IMR-90 (cell line): Measurements from ENCODE around the gene PILRA. TPM values are rescaled to one million over a fixed set of nuclear protein-coding genes. Genes with fewer than 3 reads are reported as not detected.

Experiments used
- ATAC-seq: fragments of 200-7000 bp; cut with Tn5 transposase; 2 replicates; pipeline ENCODE4 v1.9.1; 2020; ENCODE audit warnings: low read depth, mild to moderate bottlenecking, moderate library complexity
- BruUV-seq: library from RNA; stranded (reverse); fragments of 400-500 nt; replicated peaks from 2 replicates; lab custom pipeline; 2021; lab: Mats Ljungman, UMichigan
- CTCF ChIA-PET: fragments of 300-600 bp; formaldehyde crosslinking; extraction: SDS; loops from one replicate; lab custom pipeline; 2021; ENCODE audit warnings: antibody characterized with exemption; lab: Yijun Ruan, JAX
- POLR2A ChIA-PET: fragments of 300-600 bp; sonication (Branson Sonifier 250); formaldehyde crosslinking; loops from one replicate; lab custom pipeline; 2022; ENCODE audit warnings: antibody characterized with exemption; ENCODE audit not compliant: unreplicated experiment; lab: Charles Lee
- DNase-seq: peaks from one replicate; pipeline ENCODE4 v3.0.0; 2013
- H2AFZ ChIP-seq: replicated peaks from 2 replicates; pipeline ENCODE3; 2013; ENCODE audit warnings: low read length, mild to moderate bottlenecking; ENCODE audit not compliant: poor library complexity
- H2AK5ac ChIP-seq: 2 replicates; pipeline ENCODE4 v1.6.1; 2013; ENCODE audit warnings: low read depth, low read length, inconsistent platforms
- H2AK9ac ChIP-seq: replicated peaks from 2 replicates; pipeline ENCODE3; 2013; ENCODE audit warnings: mild to moderate bottlenecking, low read depth, low read length, moderate library complexity; ENCODE audit not compliant: poor library complexity
- H2BK120ac ChIP-seq: 2 replicates; pipeline ENCODE4 v1.6.1; 2013; ENCODE audit warnings: low read depth, low read length, inconsistent platforms
- H2BK15ac ChIP-seq: 3 replicates; pipeline ENCODE4 v1.6.1; 2013; ENCODE audit warnings: low read depth, low read length, inconsistent platforms
- H2BK20ac ChIP-seq: 2 replicates; pipeline ENCODE4 v1.6.1; 2013; ENCODE audit warnings: low read depth, mild to moderate bottlenecking, inconsistent platforms, low read length, moderate library complexity
- H2BK5ac ChIP-seq: 2 replicates; pipeline ENCODE4 v1.6.1; 2013; ENCODE audit warnings: mild to moderate bottlenecking, low read depth, low read length, inconsistent platforms; ENCODE audit not compliant: poor library complexity, severe bottlenecking
- H3K14ac ChIP-seq: replicated peaks from 2 replicates; pipeline ENCODE4 v1.6.1; 2013; ENCODE audit warnings: low read depth, low read length, inconsistent platforms
- H3K18ac ChIP-seq: 2 replicates; pipeline ENCODE4 v1.6.1; 2013; ENCODE audit warnings: low read depth, low read length, control low read depth
- H3K23ac ChIP-seq: 2 replicates; pipeline ENCODE4 v1.6.1; 2013; ENCODE audit warnings: low read depth, low read length, inconsistent platforms
- H3K27ac ChIP-seq: 2 replicates; pipeline ENCODE4 v1.5.1; 2013; ENCODE audit warnings: mild to moderate bottlenecking, control low read depth, low read length; ENCODE audit not compliant: insufficient read depth
- H3K27me3 ChIP-seq: 2 replicates; pipeline ENCODE4 v1.6.1; 2013; ENCODE audit warnings: low read length; ENCODE audit not compliant: control insufficient read depth, insufficient read depth
- H3K36me3 ChIP-seq: 2 replicates; pipeline ENCODE4 v1.6.1; 2013; ENCODE audit warnings: low read length, mixed read lengths; ENCODE audit not compliant: control insufficient read depth, insufficient read depth
- H3K4ac ChIP-seq: 2 replicates; pipeline ENCODE4 v1.6.1; 2013; ENCODE audit warnings: low read depth, low read length, inconsistent platforms
- H3K4me1 ChIP-seq: 2 replicates; pipeline ENCODE4 v1.6.1; 2013; ENCODE audit warnings: low read length, mixed read lengths; ENCODE audit not compliant: control insufficient read depth, insufficient read depth
- H3K4me2 ChIP-seq: 2 replicates; pipeline ENCODE4 v1.6.1; 2013; ENCODE audit warnings: low read depth, mild to moderate bottlenecking, control low read depth, low read length, moderate library complexity
- H3K4me3 ChIP-seq: 2 replicates; pipeline ENCODE4 v1.5.1; 2013; ENCODE audit warnings: low read depth, mild to moderate bottlenecking, control low read depth, low read length, moderate library complexity; ENCODE audit not compliant: insufficient read depth
- H3K56ac ChIP-seq: 2 replicates; pipeline ENCODE4 v1.6.1; 2013; ENCODE audit warnings: low read length, inconsistent platforms; ENCODE audit not compliant: insufficient read depth; ENCODE audit errors: extremely low read depth
- H3K79me1 ChIP-seq, 2 experiments: 2 replicates each; pipeline ENCODE4 v1.6.1; 2013; ENCODE audit warnings: low read length in 2 of 2, inconsistent platforms in 1 of 2, low read depth in 1 of 2
- H3K9ac ChIP-seq: 2 replicates; pipeline ENCODE4 v1.6.1; 2013; ENCODE audit warnings: low read depth, low read length, control low read depth
- H3K9me1 ChIP-seq: 2 replicates; pipeline ENCODE4 v1.6.1; 2013; ENCODE audit warnings: low read length, inconsistent platforms; ENCODE audit not compliant: insufficient read depth
- H3K9me3 ChIP-seq: 2 replicates; pipeline ENCODE4 v1.6.1; 2013; ENCODE audit warnings: low read length; ENCODE audit not compliant: control insufficient read depth, insufficient read depth
- H4K20me1 ChIP-seq: 2 replicates; pipeline ENCODE4 v1.6.1; 2013; ENCODE audit warnings: low read length, inconsistent platforms; ENCODE audit not compliant: insufficient read depth
- H4K5ac ChIP-seq: 2 replicates; pipeline ENCODE4 v1.6.1; 2013; ENCODE audit warnings: mild to moderate bottlenecking, low read depth, low read length, control low read depth
- H4K8ac ChIP-seq, 2 experiments: 2 replicates each; pipeline ENCODE4 v1.6.1; 2013; ENCODE audit warnings: low read depth in 2 of 2, low read length in 2 of 2, control low read depth in 1 of 2, inconsistent platforms in 1 of 2
- H4K91ac ChIP-seq: 2 replicates; pipeline ENCODE4 v1.6.1; 2013; ENCODE audit warnings: low read depth, low read length, inconsistent platforms; ENCODE audit not compliant: insufficient read depth
- BHLHE40 ChIP-seq: fragments of 150-350 bp; IDR thresholded peaks from 2 replicates; pipeline ENCODE4 v1.6.1; 2016; ENCODE audit warnings: mild to moderate bottlenecking, low read depth, low read length
- CEBPB ChIP-seq: IDR thresholded peaks from 2 replicates; pipeline ENCODE4 v1.6.1; 2012; ENCODE audit warnings: low read depth, low read length, improper control_type of control experiment
- CHD1 ChIP-seq: IDR thresholded peaks from 2 replicates; pipeline ENCODE4 v1.6.1; 2012; ENCODE audit warnings: low read depth, low read length, improper control_type of control experiment
- CTCF ChIP-seq: conservative IDR thresholded peaks from 2 replicates; pipeline ENCODE4 v1.5.1; 2012; ENCODE audit warnings: mild to moderate bottlenecking, low read depth, low read length, improper control_type of control experiment
- ELK1 ChIP-seq: fragments of 150-350 bp; IDR thresholded peaks from 2 replicates; pipeline ENCODE4 v1.6.1; 2016; ENCODE audit warnings: low read depth, mild to moderate bottlenecking, low read length, moderate library complexity, borderline replicate concordance
- FOS ChIP-seq: fragments of 150-350 bp; IDR thresholded peaks from 2 replicates; pipeline ENCODE4 v1.6.1; 2016; ENCODE audit warnings: low read depth, low read length
- MAFK ChIP-seq: IDR thresholded peaks from 2 replicates; pipeline ENCODE4 v1.6.1; 2012; ENCODE audit warnings: low read depth, low read length, improper control_type of control experiment
- MAZ ChIP-seq: IDR thresholded peaks from 2 replicates; pipeline ENCODE4 v1.6.1; 2012; ENCODE audit warnings: low read depth, mild to moderate bottlenecking, low read length, improper control_type of control experiment, moderate library complexity, borderline replicate concordance
- MXI1 ChIP-seq: IDR thresholded peaks from 2 replicates; pipeline ENCODE4 v1.6.1; 2012; ENCODE audit warnings: low read depth, mild to moderate bottlenecking, low read length, moderate library complexity, borderline replicate concordance
- NFE2L2 ChIP-seq: fragments of 150-350 bp; IDR thresholded peaks from 2 replicates; pipeline ENCODE4 v1.6.1; 2016; ENCODE audit warnings: low read depth, mild to moderate bottlenecking, low read length
- POLR2A ChIP-seq: IDR thresholded peaks from 2 replicates; pipeline ENCODE4 v1.6.1; 2012; ENCODE audit warnings: mild to moderate bottlenecking, low read depth, low read length
- RAD21 ChIP-seq: IDR thresholded peaks from 2 replicates; pipeline ENCODE4 v1.6.1; 2012; ENCODE audit warnings: low read length, improper control_type of control experiment
- RCOR1 ChIP-seq: IDR thresholded peaks from 2 replicates; pipeline ENCODE4 v1.6.1; 2012; ENCODE audit warnings: mild to moderate bottlenecking, low read length, improper control_type of control experiment; ENCODE audit not compliant: insufficient replicate concordance
- RFX5 ChIP-seq: IDR thresholded peaks from 2 replicates; pipeline ENCODE4 v1.8.0; 2012; ENCODE audit warnings: low read depth, mild to moderate bottlenecking, low read length, moderate library complexity
- SMC3 ChIP-seq: fragments of 150-350 bp; IDR thresholded peaks from 2 replicates; pipeline ENCODE4 v1.6.1; 2016; ENCODE audit warnings: low read depth, mild to moderate bottlenecking, antibody characterized with exemption, low read length, moderate library complexity
- USF2 ChIP-seq: fragments of 150-350 bp; IDR thresholded peaks from 2 replicates; pipeline ENCODE4 v1.6.1; 2017; ENCODE audit warnings: mild to moderate bottlenecking, antibody characterized with exemption, low read length, low read depth
- WGBS, 2 experiments: methylation state at CpG; one replicate each; pipeline versions ENCODE4 v1.1.5 to v1.1.7; 2013; ENCODE audit warnings: missing lambda C conversion rate in 2 of 2; ENCODE audit not compliant: insufficient read length in 1 of 2; ENCODE audit errors: extremely low coverage in 2 of 2; 5-methylcytosine and 5-hydroxymethylcytosine counted together
- dilution Hi-C: fragments of 300-500 bp; cut with HindIII; formaldehyde crosslinking; loops from one replicate; pipeline ENCODE4 v1.14.3; 2018; ENCODE audit warnings: low sequenced_read_pairs; ENCODE audit not compliant: unreplicated experiment
- in situ Hi-C: fragments of 300-500 bp; cut with MboI; formaldehyde crosslinking; loops from 3 replicates; pipeline ENCODE4 v1.14.3; 2019; ENCODE audit warnings: low sequenced_read_pairs, inconsistent platforms, mixed read lengths
- intact Hi-C: fragments of 100-400 bp; cut with micrococcal nuclease; formaldehyde crosslinking; loops from 2 replicates; pipeline ENCODE4 v1.10.0; 2022
- polyA plus RNA-seq, 3 experiments: library from polyadenylated mRNA; depleted of rRNA; stranded (reverse); fragments of >200 nt; gene quantifications; 2 replicates each; pipeline ENCODE4 v1.2.3, GENCODE V29; 2012; ENCODE audit warnings: low replicate concordance in 1 of 3
- total RNA-seq: library from RNA; depleted of rRNA; stranded (reverse); fragments of >200 nt; gene quantifications from 2 replicates; pipeline ENCODE4 v1.2.3, GENCODE V29; 2012

PILRA gene
- total and polyA plus RNA-seq, 2 of the 4 experiments (the other 2 are of a cell fraction): 0.56 TPM; not detected in 1

- no peak for TF ChIP-seq RFX5
- no peak for TF ChIP-seq RCOR1
- TF ChIP-seq MAZ: no peak
- no peak for TF ChIP-seq NFE2L2
- no peak for TF ChIP-seq CEBPB
- no peak for TF ChIP-seq CHD1
- TF ChIP-seq BHLHE40: no peak
- TF ChIP-seq ELK1: no peak
- TF ChIP-seq MXI1: no peak
- TF ChIP-seq FOS: no peak
- TF ChIP-seq MAFK: no peak
- TF ChIP-seq CTCF: no peak
- TF ChIP-seq SMC3: no peak
- no peak for TF ChIP-seq RAD21
- TF ChIP-seq POLR2A: no peak
- no peak for TF ChIP-seq USF2
- Histone ChIP-seq H3K79me1 (peaks cover 15 to 56% of the 10 kb centered on the region in 2 experiments), H3K27me3 (no peaks in the 10 kb centered on the region), H3K27ac (no peak overlapping the region), H3K9ac (no peak overlapping the region), H4K5ac (no peak overlapping the region), H4K8ac (no peak overlapping the region; a peak in 1 of 4 replicates), H2AK5ac (peak overlapping the region; percentile 4; the same call in 1 of the 2 replicates), H3K36me3 (peaks cover 28% of the 10 kb centered on the region), H3K4me2 (peak overlapping the region; percentile 77; the same call in 1 of the 2 replicates), H3K14ac (no peak overlapping the region), H4K20me1 (peaks cover 13% of the 10 kb centered on the region), H3K4ac (no peak overlapping the region), H3K18ac (no peak overlapping the region), H2BK5ac (no peak overlapping the region), H3K4me3 (no peak overlapping the region), H3K23ac (no peak overlapping the region), H3K56ac (no peak overlapping the region), H4K91ac (no peak overlapping the region), H3K4me1 (peaks cover 8% of the 10 kb centered on the region; the same call in 1 of the 2 replicates), H2BK120ac (no peak overlapping the region), H3K9me1 (peaks cover 13% of the 10 kb centered on the region), H2AFZ (no peak overlapping the region), H2BK15ac (no peak overlapping the region), H2AK9ac (peak overlapping the region; percentile 70), H3K9me3 (no peaks in the 10 kb centered on the region), H2BK20ac (no peak overlapping the region)
- CTCF ChIA-PET: no interaction called here
- intact Hi-C loops: no loop called here
- in situ Hi-C loops: loop anchor here (25.0 kb wide), 1 partner anchor 681 kb away; no protein-coding TSS in a partner anchor
- dilution Hi-C loops: no loop called here
- WGBS, 2 experiments: 94% methylated on average over 12 of the region's 23 CpGs; no CpG with 5 or more reads in 1 of the 2 experiments
- ATAC-seq (no peak), DNase-seq (no peak)
- no TSS peak for BruUV-seq
- POLR2A ChIA-PET: interaction anchor here (0.7 kb wide), 1 partner anchor 13 kb away, joined by 3 read pairs; no protein-coding TSS in a partner anchor
Measured at GRCh38 chr7:100431286-100431735, 58.0 kb downstream of the PILRA start.
